Testis (tissue), 2 donors: ENCODE data around the gene TCTN2.

Experiments used
- CTCF ChIP-seq, 3 experiments: fragments of 450-650 bp in 2 of 3; fragments of 200-600 bp in 1 of 3; sonication (generic) in 1 of 3; IDR thresholded peaks; one replicate each; pipeline ENCODE4 v1.5.1; 2016 to 2019; ENCODE audit warnings: antibody characterized with exemption in 3 of 3, mild to moderate bottlenecking in 2 of 3, moderate library complexity in 1 of 3
- POLR2A ChIP-seq: fragments of 450-650 bp; IDR thresholded peaks from one replicate; pipeline ENCODE4 v1.6.1; 2017; ENCODE audit warnings: antibody characterized with exemption, mild to moderate bottlenecking, moderate library complexity

DNA sequence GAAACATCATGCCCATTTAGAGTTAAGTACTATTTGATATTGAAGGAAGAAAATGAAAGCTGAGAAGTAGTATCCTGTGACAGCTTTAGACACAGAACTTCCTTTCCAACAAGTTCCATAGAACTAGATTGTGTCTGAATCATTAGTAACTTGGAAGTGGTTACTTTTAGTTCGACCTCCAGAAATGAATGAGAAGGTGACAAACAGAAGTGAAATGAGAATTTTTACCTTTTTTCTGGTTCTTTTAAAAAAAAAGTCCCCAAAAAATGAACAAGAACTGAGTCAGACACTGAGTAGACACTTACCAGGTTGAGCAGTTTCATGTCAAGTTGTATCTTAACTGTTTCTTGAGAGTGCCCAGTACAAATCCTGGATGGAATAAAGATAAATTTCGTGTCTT, 44.3 kb downstream of the TCTN2 start:
- TF ChIP-seq CTCF (IDR thresholded peaks at IDR 0.05) (no peak), POLR2A (no peak)
